Astrocyte of the cerebellum (primary cell): Measurements from ENCODE around the gene AP2A1.
A peak's percentile ranks its signal among the peaks of the same experiment; 100 is the strongest.

ENCODE experiments used
- DNase-seq: peaks from one replicate; pipeline ENCODE4 v3.0.0-alpha.2; 2011; ENCODE audit warnings: low read depth
- H3K4me3 ChIP-seq: 2 replicates; pipeline ENCODE4 v1.5.1; 2011; ENCODE audit warnings: mild to moderate bottlenecking, low read depth, low read length, moderate library complexity
- CTCF ChIP-seq: IDR thresholded peaks from 2 replicates; pipeline ENCODE4 v1.5.1; 2012; ENCODE audit warnings: low read length, low read depth, moderate library complexity, mild to moderate bottlenecking; ENCODE audit errors: missing control alignments
- in situ Hi-C: cut with HindIII; loops from 2 replicates; pipeline ENCODE4 v1.10.0; 2017; ENCODE audit warnings: low sequenced_read_pairs

AP2A1 gene

GRCh38 chr19:49802836-49803528 is 36.2 kb downstream of the AP2A1 start:
- in situ Hi-C loops, result no loop called here
- TF ChIP-seq CTCF, result no peak
- no peak for DNase-seq
- no peak overlapping the region for H3K4me3 ChIP-seq

GRCh38 chr19:49803529-49803856 is 36.7 kb downstream of the AP2A1 start:
- no peak overlapping the region for H3K4me3 ChIP-seq
- DNase-seq, result no peak
- TF ChIP-seq CTCF, result no peak
- in situ Hi-C loops, result no loop called here

GRCh38 chr19:49805822-49806619 is 39.2 kb downstream of the AP2A1 start:
- TF ChIP-seq CTCF, result no peak
- in situ Hi-C loops, result no loop called here
- DNase-seq, result no peak
- H3K4me3 ChIP-seq, result no peak overlapping the region

GRCh38 chr19:49806620-49806959 is 39.8 kb downstream of the AP2A1 start:
- no peak for DNase-seq
- no peak overlapping the region for H3K4me3 ChIP-seq
- no peak for TF ChIP-seq CTCF
- in situ Hi-C loops, result no loop called here

- in situ Hi-C loops, result no loop called here
- TF ChIP-seq CTCF, result no peak
- no peak overlapping the region for H3K4me3 ChIP-seq
- DNase-seq, result no peak
These were observed 40.5 kb downstream of the AP2A1 start for GRCh38 chr19:49807058-49807903.

GRCh38 chr19:49807904-49808675 is 41.3 kb downstream of the AP2A1 start:
- in situ Hi-C loops, result no loop called here
- H3K4me3 ChIP-seq, result peak overlapping the region; percentile 52
- DNase-seq, result no peak
- TF ChIP-seq CTCF, result no peak
